IMR-90 (cell line): ENCODE measurements around the gene EDN3. TPM values are rescaled to one million over a fixed set of nuclear protein-coding genes. Genes with fewer than 3 reads are reported as not detected.

ENCODE experiments used
- ATAC-seq: fragments of 200-7000 bp; cut with Tn5 transposase; 2 replicates; pipeline ENCODE4 v1.9.1; 2020; ENCODE audit warnings: low read depth, mild to moderate bottlenecking, moderate library complexity
- BruUV-seq: library from RNA; stranded (reverse); fragments of 400-500 nt; replicated peaks from 2 replicates; lab custom pipeline; 2021; lab: Mats Ljungman, UMichigan
- CTCF ChIA-PET: fragments of 300-600 bp; formaldehyde crosslinking; extraction: SDS; loops from one replicate; lab custom pipeline; 2021; ENCODE audit warnings: antibody characterized with exemption; lab: Yijun Ruan, JAX
- POLR2A ChIA-PET: fragments of 300-600 bp; sonication (Branson Sonifier 250); formaldehyde crosslinking; loops from one replicate; lab custom pipeline; 2022; ENCODE audit warnings: antibody characterized with exemption; ENCODE audit not compliant: unreplicated experiment; lab: Charles Lee
- DNase-seq: peaks from one replicate; pipeline ENCODE4 v3.0.0; 2013
- H2AFZ ChIP-seq: replicated peaks from 2 replicates; pipeline ENCODE3; 2013; ENCODE audit warnings: low read length, mild to moderate bottlenecking; ENCODE audit not compliant: poor library complexity
- H2AK5ac ChIP-seq: 2 replicates; pipeline ENCODE4 v1.6.1; 2013; ENCODE audit warnings: low read depth, low read length, inconsistent platforms
- H2AK9ac ChIP-seq: replicated peaks from 2 replicates; pipeline ENCODE3; 2013; ENCODE audit warnings: mild to moderate bottlenecking, low read depth, low read length, moderate library complexity; ENCODE audit not compliant: poor library complexity
- H2BK120ac ChIP-seq: 2 replicates; pipeline ENCODE4 v1.6.1; 2013; ENCODE audit warnings: low read depth, low read length, inconsistent platforms
- H2BK15ac ChIP-seq: 3 replicates; pipeline ENCODE4 v1.6.1; 2013; ENCODE audit warnings: low read depth, low read length, inconsistent platforms
- H2BK20ac ChIP-seq: 2 replicates; pipeline ENCODE4 v1.6.1; 2013; ENCODE audit warnings: low read depth, mild to moderate bottlenecking, inconsistent platforms, low read length, moderate library complexity
- H2BK5ac ChIP-seq: 2 replicates; pipeline ENCODE4 v1.6.1; 2013; ENCODE audit warnings: mild to moderate bottlenecking, low read depth, low read length, inconsistent platforms; ENCODE audit not compliant: poor library complexity, severe bottlenecking
- H3K14ac ChIP-seq: replicated peaks from 2 replicates; pipeline ENCODE4 v1.6.1; 2013; ENCODE audit warnings: low read depth, low read length, inconsistent platforms
- H3K18ac ChIP-seq: 2 replicates; pipeline ENCODE4 v1.6.1; 2013; ENCODE audit warnings: low read depth, low read length, control low read depth
- H3K23ac ChIP-seq: 2 replicates; pipeline ENCODE4 v1.6.1; 2013; ENCODE audit warnings: low read depth, low read length, inconsistent platforms
- H3K27ac ChIP-seq: 2 replicates; pipeline ENCODE4 v1.5.1; 2013; ENCODE audit warnings: mild to moderate bottlenecking, control low read depth, low read length; ENCODE audit not compliant: insufficient read depth
- H3K27me3 ChIP-seq: 2 replicates; pipeline ENCODE4 v1.6.1; 2013; ENCODE audit warnings: low read length; ENCODE audit not compliant: control insufficient read depth, insufficient read depth
- H3K36me3 ChIP-seq: 2 replicates; pipeline ENCODE4 v1.6.1; 2013; ENCODE audit warnings: low read length, mixed read lengths; ENCODE audit not compliant: control insufficient read depth, insufficient read depth
- H3K4ac ChIP-seq: 2 replicates; pipeline ENCODE4 v1.6.1; 2013; ENCODE audit warnings: low read depth, low read length, inconsistent platforms
- H3K4me1 ChIP-seq: 2 replicates; pipeline ENCODE4 v1.6.1; 2013; ENCODE audit warnings: low read length, mixed read lengths; ENCODE audit not compliant: control insufficient read depth, insufficient read depth
- H3K4me2 ChIP-seq: 2 replicates; pipeline ENCODE4 v1.6.1; 2013; ENCODE audit warnings: low read depth, mild to moderate bottlenecking, control low read depth, low read length, moderate library complexity
- H3K4me3 ChIP-seq: 2 replicates; pipeline ENCODE4 v1.5.1; 2013; ENCODE audit warnings: low read depth, mild to moderate bottlenecking, control low read depth, low read length, moderate library complexity; ENCODE audit not compliant: insufficient read depth
- H3K56ac ChIP-seq: 2 replicates; pipeline ENCODE4 v1.6.1; 2013; ENCODE audit warnings: low read length, inconsistent platforms; ENCODE audit not compliant: insufficient read depth; ENCODE audit errors: extremely low read depth
- H3K79me1 ChIP-seq, 2 experiments: 2 replicates each; pipeline ENCODE4 v1.6.1; 2013; ENCODE audit warnings: low read length in 2 of 2, inconsistent platforms in 1 of 2, low read depth in 1 of 2
- H3K9ac ChIP-seq: 2 replicates; pipeline ENCODE4 v1.6.1; 2013; ENCODE audit warnings: low read depth, low read length, control low read depth
- H3K9me1 ChIP-seq: 2 replicates; pipeline ENCODE4 v1.6.1; 2013; ENCODE audit warnings: low read length, inconsistent platforms; ENCODE audit not compliant: insufficient read depth
- H3K9me3 ChIP-seq: 2 replicates; pipeline ENCODE4 v1.6.1; 2013; ENCODE audit warnings: low read length; ENCODE audit not compliant: control insufficient read depth, insufficient read depth
- H4K20me1 ChIP-seq: 2 replicates; pipeline ENCODE4 v1.6.1; 2013; ENCODE audit warnings: low read length, inconsistent platforms; ENCODE audit not compliant: insufficient read depth
- H4K5ac ChIP-seq: 2 replicates; pipeline ENCODE4 v1.6.1; 2013; ENCODE audit warnings: mild to moderate bottlenecking, low read depth, low read length, control low read depth
- H4K8ac ChIP-seq, 2 experiments: 2 replicates each; pipeline ENCODE4 v1.6.1; 2013; ENCODE audit warnings: low read depth in 2 of 2, low read length in 2 of 2, control low read depth in 1 of 2, inconsistent platforms in 1 of 2
- H4K91ac ChIP-seq: 2 replicates; pipeline ENCODE4 v1.6.1; 2013; ENCODE audit warnings: low read depth, low read length, inconsistent platforms; ENCODE audit not compliant: insufficient read depth
- BHLHE40 ChIP-seq: fragments of 150-350 bp; IDR thresholded peaks from 2 replicates; pipeline ENCODE4 v1.6.1; 2016; ENCODE audit warnings: mild to moderate bottlenecking, low read depth, low read length
- CEBPB ChIP-seq: IDR thresholded peaks from 2 replicates; pipeline ENCODE4 v1.6.1; 2012; ENCODE audit warnings: low read depth, low read length, improper control_type of control experiment
- CHD1 ChIP-seq: IDR thresholded peaks from 2 replicates; pipeline ENCODE4 v1.6.1; 2012; ENCODE audit warnings: low read depth, low read length, improper control_type of control experiment
- FOS ChIP-seq: fragments of 150-350 bp; IDR thresholded peaks from 2 replicates; pipeline ENCODE4 v1.6.1; 2016; ENCODE audit warnings: low read depth, low read length
- MAFK ChIP-seq: IDR thresholded peaks from 2 replicates; pipeline ENCODE4 v1.6.1; 2012; ENCODE audit warnings: low read depth, low read length, improper control_type of control experiment
- MAZ ChIP-seq: IDR thresholded peaks from 2 replicates; pipeline ENCODE4 v1.6.1; 2012; ENCODE audit warnings: low read depth, mild to moderate bottlenecking, low read length, improper control_type of control experiment, moderate library complexity, borderline replicate concordance
- MXI1 ChIP-seq: IDR thresholded peaks from 2 replicates; pipeline ENCODE4 v1.6.1; 2012; ENCODE audit warnings: low read depth, mild to moderate bottlenecking, low read length, moderate library complexity, borderline replicate concordance
- POLR2A ChIP-seq: IDR thresholded peaks from 2 replicates; pipeline ENCODE4 v1.6.1; 2012; ENCODE audit warnings: mild to moderate bottlenecking, low read depth, low read length
- RAD21 ChIP-seq: IDR thresholded peaks from 2 replicates; pipeline ENCODE4 v1.6.1; 2012; ENCODE audit warnings: low read length, improper control_type of control experiment
- RCOR1 ChIP-seq: IDR thresholded peaks from 2 replicates; pipeline ENCODE4 v1.6.1; 2012; ENCODE audit warnings: mild to moderate bottlenecking, low read length, improper control_type of control experiment; ENCODE audit not compliant: insufficient replicate concordance
- RFX5 ChIP-seq: IDR thresholded peaks from 2 replicates; pipeline ENCODE4 v1.8.0; 2012; ENCODE audit warnings: low read depth, mild to moderate bottlenecking, low read length, moderate library complexity
- SMC3 ChIP-seq: fragments of 150-350 bp; IDR thresholded peaks from 2 replicates; pipeline ENCODE4 v1.6.1; 2016; ENCODE audit warnings: low read depth, mild to moderate bottlenecking, antibody characterized with exemption, low read length, moderate library complexity
- WGBS, 2 experiments: methylation state at CpG; one replicate each; pipeline versions ENCODE4 v1.1.5 to v1.1.7; 2013; ENCODE audit warnings: missing lambda C conversion rate in 2 of 2; ENCODE audit not compliant: insufficient read length in 1 of 2; ENCODE audit errors: extremely low coverage in 2 of 2; 5-methylcytosine and 5-hydroxymethylcytosine counted together
- dilution Hi-C: fragments of 300-500 bp; cut with HindIII; formaldehyde crosslinking; loops from one replicate; pipeline ENCODE4 v1.14.3; 2018; ENCODE audit warnings: low sequenced_read_pairs; ENCODE audit not compliant: unreplicated experiment
- in situ Hi-C: fragments of 300-500 bp; cut with MboI; formaldehyde crosslinking; loops from 3 replicates; pipeline ENCODE4 v1.14.3; 2019; ENCODE audit warnings: low sequenced_read_pairs, inconsistent platforms, mixed read lengths
- intact Hi-C: fragments of 100-400 bp; cut with micrococcal nuclease; formaldehyde crosslinking; loops from 2 replicates; pipeline ENCODE4 v1.10.0; 2022
- polyA plus RNA-seq, 3 experiments: library from polyadenylated mRNA; depleted of rRNA; stranded (reverse); fragments of >200 nt; gene quantifications; 2 replicates each; pipeline ENCODE4 v1.2.3, GENCODE V29; 2012; ENCODE audit warnings: low replicate concordance in 1 of 3
- total RNA-seq: library from RNA; depleted of rRNA; stranded (reverse); fragments of >200 nt; gene quantifications from 2 replicates; pipeline ENCODE4 v1.2.3, GENCODE V29; 2012
- TF ChIP-seq, protein P1 (sequence below): fragments of 150-350 bp; IDR thresholded peaks from 2 replicates; pipeline ENCODE4 v1.6.1; 2017; ENCODE audit warnings: mild to moderate bottlenecking, antibody characterized with exemption, low read length, low read depth
- TF ChIP-seq, protein P2 (sequence below): conservative IDR thresholded peaks from 2 replicates; pipeline ENCODE4 v1.5.1; 2012; ENCODE audit warnings: mild to moderate bottlenecking, low read depth, low read length, improper control_type of control experiment
- TF ChIP-seq, protein P3 (sequence below): fragments of 150-350 bp; IDR thresholded peaks from 2 replicates; pipeline ENCODE4 v1.6.1; 2016; ENCODE audit warnings: low read depth, mild to moderate bottlenecking, low read length, moderate library complexity, borderline replicate concordance

Gene EDN3
- total and polyA plus RNA-seq, 2 of the 4 experiments (the other 2 are of a cell fraction): not detected

DNA sequence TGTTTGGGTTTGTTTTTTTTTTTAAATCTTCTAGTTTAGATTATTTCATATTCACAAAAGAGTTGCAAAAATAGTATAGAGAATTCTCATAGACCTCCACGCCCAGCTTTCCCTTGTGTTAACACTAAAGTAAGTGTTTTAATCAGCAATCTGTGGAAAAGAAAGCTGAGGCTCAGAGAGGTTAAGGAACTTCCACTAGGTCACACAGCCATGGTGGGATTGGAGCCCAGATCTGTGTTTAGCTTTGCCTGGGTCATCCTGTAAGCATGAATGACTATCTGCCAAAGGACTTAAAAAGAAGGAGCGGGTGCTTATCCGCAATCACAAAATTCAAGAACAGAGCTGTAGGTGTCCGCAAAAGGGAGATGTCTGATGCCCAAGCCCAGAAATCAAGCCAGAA is 60.5 kb downstream of the EDN3 start:
- no peak for DNase-seq
- no peak overlapping the region for H3K4me3 ChIP-seq

More for the DNA sequence above, 60.5 kb downstream of the EDN3 start:
- no peak overlapping the region for H2BK5ac ChIP-seq
- H3K79me1 ChIP-seq: no peaks in the 10 kb centered on the region
- H2BK120ac ChIP-seq: no peak overlapping the region
- H3K4me2 ChIP-seq: no peak overlapping the region
- BruUV-seq: no TSS peak
- H2BK20ac ChIP-seq: no peak overlapping the region
- H3K23ac ChIP-seq: no peak overlapping the region
- in situ Hi-C loops (no loop called here), dilution Hi-C loops (no loop called here), intact Hi-C loops (no loop called here)
- no peaks in the 10 kb centered on the region for H3K9me1 ChIP-seq
- no peaks in the 10 kb centered on the region for H3K4me1 ChIP-seq
- H4K5ac ChIP-seq: no peak overlapping the region
- H4K20me1 ChIP-seq: no peaks in the 10 kb centered on the region
- CTCF ChIA-PET: interaction anchor here (0.6 kb wide), 1 partner anchor 491 kb away, joined by 3 read pairs; no protein-coding TSS in a partner anchor
- H2AK5ac ChIP-seq: no peak overlapping the region
- no peak overlapping the region for H2BK15ac ChIP-seq
- H2AFZ ChIP-seq: no peak overlapping the region
- ATAC-seq: no peak
- TF ChIP-seq BHLHE40 (no peak), RCOR1 (no peak), CEBPB (no peak), MAZ (no peak), POLR2A (no peak), CHD1 (no peak), FOS (no peak), MXI1 (no peak), SMC3 (no peak), MAFK (no peak), RFX5 (no peak), RAD21 (no peak)
- TF ChIP-seq, protein P1, sequence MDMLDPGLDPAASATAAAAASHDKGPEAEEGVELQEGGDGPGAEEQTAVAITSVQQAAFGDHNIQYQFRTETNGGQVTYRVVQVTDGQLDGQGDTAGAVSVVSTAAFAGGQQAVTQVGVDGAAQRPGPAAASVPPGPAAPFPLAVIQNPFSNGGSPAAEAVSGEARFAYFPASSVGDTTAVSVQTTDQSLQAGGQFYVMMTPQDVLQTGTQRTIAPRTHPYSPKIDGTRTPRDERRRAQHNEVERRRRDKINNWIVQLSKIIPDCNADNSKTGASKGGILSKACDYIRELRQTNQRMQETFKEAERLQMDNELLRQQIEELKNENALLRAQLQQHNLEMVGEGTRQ: no peak
- TF ChIP-seq, protein P2, sequence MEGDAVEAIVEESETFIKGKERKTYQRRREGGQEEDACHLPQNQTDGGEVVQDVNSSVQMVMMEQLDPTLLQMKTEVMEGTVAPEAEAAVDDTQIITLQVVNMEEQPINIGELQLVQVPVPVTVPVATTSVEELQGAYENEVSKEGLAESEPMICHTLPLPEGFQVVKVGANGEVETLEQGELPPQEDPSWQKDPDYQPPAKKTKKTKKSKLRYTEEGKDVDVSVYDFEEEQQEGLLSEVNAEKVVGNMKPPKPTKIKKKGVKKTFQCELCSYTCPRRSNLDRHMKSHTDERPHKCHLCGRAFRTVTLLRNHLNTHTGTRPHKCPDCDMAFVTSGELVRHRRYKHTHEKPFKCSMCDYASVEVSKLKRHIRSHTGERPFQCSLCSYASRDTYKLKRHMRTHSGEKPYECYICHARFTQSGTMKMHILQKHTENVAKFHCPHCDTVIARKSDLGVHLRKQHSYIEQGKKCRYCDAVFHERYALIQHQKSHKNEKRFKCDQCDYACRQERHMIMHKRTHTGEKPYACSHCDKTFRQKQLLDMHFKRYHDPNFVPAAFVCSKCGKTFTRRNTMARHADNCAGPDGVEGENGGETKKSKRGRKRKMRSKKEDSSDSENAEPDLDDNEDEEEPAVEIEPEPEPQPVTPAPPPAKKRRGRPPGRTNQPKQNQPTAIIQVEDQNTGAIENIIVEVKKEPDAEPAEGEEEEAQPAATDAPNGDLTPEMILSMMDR: no peak
- TF ChIP-seq, protein P3, sequence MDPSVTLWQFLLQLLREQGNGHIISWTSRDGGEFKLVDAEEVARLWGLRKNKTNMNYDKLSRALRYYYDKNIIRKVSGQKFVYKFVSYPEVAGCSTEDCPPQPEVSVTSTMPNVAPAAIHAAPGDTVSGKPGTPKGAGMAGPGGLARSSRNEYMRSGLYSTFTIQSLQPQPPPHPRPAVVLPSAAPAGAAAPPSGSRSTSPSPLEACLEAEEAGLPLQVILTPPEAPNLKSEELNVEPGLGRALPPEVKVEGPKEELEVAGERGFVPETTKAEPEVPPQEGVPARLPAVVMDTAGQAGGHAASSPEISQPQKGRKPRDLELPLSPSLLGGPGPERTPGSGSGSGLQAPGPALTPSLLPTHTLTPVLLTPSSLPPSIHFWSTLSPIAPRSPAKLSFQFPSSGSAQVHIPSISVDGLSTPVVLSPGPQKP: no peak
- no peak overlapping the region for H3K14ac ChIP-seq
- POLR2A ChIA-PET: no interaction called here
- H3K36me3 ChIP-seq: no peaks in the 10 kb centered on the region
- H3K4ac ChIP-seq: no peak overlapping the region
- no peak overlapping the region for H4K8ac ChIP-seq
- peaks cover 12% of the 10 kb centered on the region; the same call in 1 of the 2 replicates for H3K9me3 ChIP-seq
- no peak overlapping the region for H4K91ac ChIP-seq
- H3K18ac ChIP-seq: no peak overlapping the region
- H3K27ac ChIP-seq: no peak overlapping the region
- no peak overlapping the region for H2AK9ac ChIP-seq
- no peaks in the 10 kb centered on the region for H3K27me3 ChIP-seq
- WGBS, 2 experiments: no CpG with 5 or more reads among the region's 4 CpGs
- no peak overlapping the region for H3K9ac ChIP-seq
- H3K56ac ChIP-seq: no peak overlapping the region
